IPS-20b (cell line): Measurements from ENCODE around the gene ADARB1.
A peak's percentile ranks its signal among the peaks of the same experiment; 100 is the strongest.

Experiments
- H3K27ac ChIP-seq: one replicate; pipeline ENCODE4 v1.5.1; 2013; ENCODE audit warnings: low read length
- H3K27me3 ChIP-seq: 2 replicates; pipeline ENCODE4 v1.6.1; 2013; ENCODE audit warnings: mild to moderate bottlenecking, low read length, inconsistent platforms; ENCODE audit not compliant: insufficient read depth
- H3K36me3 ChIP-seq: 2 replicates; pipeline ENCODE4 v1.6.1; 2013; ENCODE audit warnings: low read depth, mild to moderate bottlenecking, inconsistent platforms, low read length, moderate library complexity; ENCODE audit not compliant: insufficient read depth
- H3K4me1 ChIP-seq: 2 replicates; pipeline ENCODE4 v1.6.1; 2013; ENCODE audit warnings: mild to moderate bottlenecking, control low read depth, inconsistent platforms, low read length, moderate library complexity; ENCODE audit not compliant: insufficient read depth
- H3K4me3 ChIP-seq: 2 replicates; pipeline ENCODE4 v1.5.1; 2013; ENCODE audit warnings: mild to moderate bottlenecking, low read length, inconsistent platforms
- H3K9ac ChIP-seq: 2 replicates; pipeline ENCODE4 v1.6.1; 2013; ENCODE audit warnings: low read depth, mild to moderate bottlenecking, inconsistent platforms, low read length, moderate library complexity
- H3K9me3 ChIP-seq: 2 replicates; pipeline ENCODE4 v1.6.1; 2013; ENCODE audit warnings: mild to moderate bottlenecking, low read depth, low read length, inconsistent platforms; ENCODE audit not compliant: insufficient read depth

The ADARB1 gene

GRCh38 chr21:45050797-45051489, 23.4 kb upstream of the ADARB1 start:
- Histone ChIP-seq H3K36me3 (no peaks in the 10 kb centered on the region), H3K27me3 (no peaks in the 10 kb centered on the region), H3K9me3 (no peaks in the 10 kb centered on the region; the same call in 1 of the 2 replicates), H3K9ac (no peak overlapping the region), H3K4me3 (no peak overlapping the region), H3K27ac (no peak overlapping the region), H3K4me1 (peaks cover 12% of the 10 kb centered on the region; the same call in 1 of the 2 replicates)

- H3K9ac ChIP-seq, result no peak overlapping the region
- H3K27me3 ChIP-seq, result no peaks in the 10 kb centered on the region
- H3K4me3 ChIP-seq, result no peak overlapping the region
- peaks cover 16% of the 10 kb centered on the region; the same call in 1 of the 2 replicates for H3K4me1 ChIP-seq
- H3K36me3 ChIP-seq, result no peaks in the 10 kb centered on the region
- H3K9me3 ChIP-seq, result no peaks in the 10 kb centered on the region; the same call in 1 of the 2 replicates
- peak overlapping the region; percentile 19 for H3K27ac ChIP-seq
These were observed 22.6 kb upstream of the ADARB1 start for GRCh38 chr21:45051580-45052434.

GRCh38 chr21:45052960-45053359, 21.4 kb upstream of the ADARB1 start:
- H3K36me3 ChIP-seq, result no peaks in the 10 kb centered on the region
- no peak overlapping the region for H3K9ac ChIP-seq
- no peaks in the 10 kb centered on the region for H3K27me3 ChIP-seq
- no peaks in the 10 kb centered on the region; the same call in 1 of the 2 replicates for H3K9me3 ChIP-seq
- peaks cover 16% of the 10 kb centered on the region; the same call in 1 of the 2 replicates for H3K4me1 ChIP-seq
- H3K27ac ChIP-seq, result no peak overlapping the region
- no peak overlapping the region for H3K4me3 ChIP-seq

- H3K4me3 ChIP-seq, result no peak overlapping the region
- no peak overlapping the region for H3K27ac ChIP-seq
- no peaks in the 10 kb centered on the region for H3K27me3 ChIP-seq
- peaks cover 16% of the 10 kb centered on the region; the same call in 1 of the 2 replicates for H3K4me1 ChIP-seq
- no peak overlapping the region for H3K9ac ChIP-seq
- no peaks in the 10 kb centered on the region for H3K36me3 ChIP-seq
- H3K9me3 ChIP-seq, result no peaks in the 10 kb centered on the region
These were observed 20.7 kb upstream of the ADARB1 start for GRCh38 chr21:45053561-45054226.

GRCh38 chr21:45054227-45054926, 20.0 kb upstream of the ADARB1 start:
- Histone ChIP-seq H3K9me3 (no peaks in the 10 kb centered on the region), H3K9ac (no peak overlapping the region), H3K4me3 (no peak overlapping the region), H3K36me3 (no peaks in the 10 kb centered on the region), H3K27ac (no peak overlapping the region), H3K27me3 (no peaks in the 10 kb centered on the region), H3K4me1 (peaks cover 16% of the 10 kb centered on the region; the same call in 1 of the 2 replicates)

GRCh38 chr21:45054927-45055612, 19.3 kb upstream of the ADARB1 start:
- Histone ChIP-seq H3K27me3 (no peaks in the 10 kb centered on the region), H3K4me1 (peaks cover 16% of the 10 kb centered on the region; the same call in 1 of the 2 replicates), H3K9me3 (no peaks in the 10 kb centered on the region), H3K36me3 (no peaks in the 10 kb centered on the region), H3K9ac (no peak overlapping the region), H3K27ac (no peak overlapping the region), H3K4me3 (no peak overlapping the region)

- Histone ChIP-seq H3K9me3 (no peaks in the 10 kb centered on the region), H3K9ac (no peak overlapping the region), H3K27me3 (no peaks in the 10 kb centered on the region), H3K27ac (no peak overlapping the region), H3K4me3 (no peak overlapping the region), H3K4me1 (peaks cover 11% of the 10 kb centered on the region; the same call in 1 of the 2 replicates), H3K36me3 (no peaks in the 10 kb centered on the region)
These were observed 18.5 kb upstream of the ADARB1 start for GRCh38 chr21:45055861-45056260.

- no peak overlapping the region for H3K27ac ChIP-seq
- H3K9ac ChIP-seq, result no peak overlapping the region
- peaks cover 5% of the 10 kb centered on the region; the same call in 1 of the 2 replicates for H3K4me1 ChIP-seq
- H3K9me3 ChIP-seq, result no peaks in the 10 kb centered on the region
- H3K36me3 ChIP-seq, result no peaks in the 10 kb centered on the region
- no peaks in the 10 kb centered on the region for H3K27me3 ChIP-seq
- H3K4me3 ChIP-seq, result no peak overlapping the region
These were observed 18.0 kb upstream of the ADARB1 start for GRCh38 chr21:45056296-45056904.

- no peaks in the 10 kb centered on the region for H3K27me3 ChIP-seq
- H3K4me1 ChIP-seq, result peaks cover 4% of the 10 kb centered on the region; the same call in 1 of the 2 replicates
- no peaks in the 10 kb centered on the region for H3K9me3 ChIP-seq
- H3K27ac ChIP-seq, result no peak overlapping the region
- H3K9ac ChIP-seq, result no peak overlapping the region
- no peak overlapping the region for H3K4me3 ChIP-seq
- H3K36me3 ChIP-seq, result no peaks in the 10 kb centered on the region
These were observed 17.3 kb upstream of the ADARB1 start for GRCh38 chr21:45056917-45057560.

- Histone ChIP-seq H3K9ac (no peak overlapping the region), H3K9me3 (no peaks in the 10 kb centered on the region), H3K27ac (no peak overlapping the region), H3K4me1 (peaks cover 4% of the 10 kb centered on the region; the same call in 1 of the 2 replicates), H3K27me3 (no peaks in the 10 kb centered on the region), H3K4me3 (no peak overlapping the region), H3K36me3 (no peaks in the 10 kb centered on the region)
These were observed 16.5 kb upstream of the ADARB1 start for GRCh38 chr21:45057886-45058285.
